ENCODE data around the gene PLXNA4. TPM values are rescaled to one million over a fixed set of nuclear protein-coding genes. Genes with fewer than 3 reads are reported as not detected.

Gene PLXNA4
- total RNA-seq, 1 donor from 2014 or later: 3.3 TPM

- H3K9me3 ChIP-seq (ENCODE audit: insufficient read depth, low read depth, low read length): no peaks in the 10 kb centered on the region
- no peak for FAIRE-seq
- no peak overlapping the region for H3K27ac ChIP-seq (ENCODE audit: low read depth, low read length)
- Mint-ChIP-seq H3K27me3 (ENCODE audit: low read depth, unreplicated experiment) (peaks cover 50% of the 10 kb centered on the region), H3K4me3 (ENCODE audit: unreplicated experiment) (no peak overlapping the region), H3K9me3 (ENCODE audit: unreplicated experiment) (peaks cover 4% of the 10 kb centered on the region), H3K27ac (ENCODE audit: unreplicated experiment) (no peak overlapping the region), H3K36me3 (ENCODE audit: low read depth, unreplicated experiment) (peaks cover 9% of the 10 kb centered on the region), H3K4me1 (ENCODE audit: low read depth, unreplicated experiment) (no peaks in the 10 kb centered on the region)
- H3K9ac ChIP-seq (ENCODE audit: low read length): no peak overlapping the region
- TF ChIP-seq EZH2 (IDR thresholded peaks at IDR 0.05; ENCODE audit: insufficient read depth, low read length): no peak
- TF ChIP-seq CTCF (IDR thresholded peaks at IDR 0.05; ENCODE audit: insufficient read depth, low read depth, low read length): no peak
- H3K4me1 ChIP-seq (ENCODE audit: insufficient read depth, low read length): no peaks in the 10 kb centered on the region
- H3K36me3 ChIP-seq (ENCODE audit: insufficient read depth, low read length): no peaks in the 10 kb centered on the region
- no peaks in the 10 kb centered on the region for H3K27me3 ChIP-seq (ENCODE audit: insufficient read depth, low read length)
- no peak overlapping the region for H3K4me3 ChIP-seq (ENCODE audit: insufficient read depth, low read depth, low read length)
- no peaks in the 10 kb centered on the region for H3K79me2 ChIP-seq (ENCODE audit: insufficient read depth, low read length)
- no peak overlapping the region for H3K4me2 ChIP-seq (ENCODE audit: low read length)
- DNase-seq (ENCODE audit: low read depth): no peak
- no peak overlapping the region for H2AFZ ChIP-seq (ENCODE audit: low read depth, low read length)
- H4K20me1 ChIP-seq (ENCODE audit: insufficient read depth, low read length): no peaks in the 10 kb centered on the region
Observed at GRCh38 chr7:132226957-132227290, 349.3 kb downstream of the PLXNA4 start.

DNA sequence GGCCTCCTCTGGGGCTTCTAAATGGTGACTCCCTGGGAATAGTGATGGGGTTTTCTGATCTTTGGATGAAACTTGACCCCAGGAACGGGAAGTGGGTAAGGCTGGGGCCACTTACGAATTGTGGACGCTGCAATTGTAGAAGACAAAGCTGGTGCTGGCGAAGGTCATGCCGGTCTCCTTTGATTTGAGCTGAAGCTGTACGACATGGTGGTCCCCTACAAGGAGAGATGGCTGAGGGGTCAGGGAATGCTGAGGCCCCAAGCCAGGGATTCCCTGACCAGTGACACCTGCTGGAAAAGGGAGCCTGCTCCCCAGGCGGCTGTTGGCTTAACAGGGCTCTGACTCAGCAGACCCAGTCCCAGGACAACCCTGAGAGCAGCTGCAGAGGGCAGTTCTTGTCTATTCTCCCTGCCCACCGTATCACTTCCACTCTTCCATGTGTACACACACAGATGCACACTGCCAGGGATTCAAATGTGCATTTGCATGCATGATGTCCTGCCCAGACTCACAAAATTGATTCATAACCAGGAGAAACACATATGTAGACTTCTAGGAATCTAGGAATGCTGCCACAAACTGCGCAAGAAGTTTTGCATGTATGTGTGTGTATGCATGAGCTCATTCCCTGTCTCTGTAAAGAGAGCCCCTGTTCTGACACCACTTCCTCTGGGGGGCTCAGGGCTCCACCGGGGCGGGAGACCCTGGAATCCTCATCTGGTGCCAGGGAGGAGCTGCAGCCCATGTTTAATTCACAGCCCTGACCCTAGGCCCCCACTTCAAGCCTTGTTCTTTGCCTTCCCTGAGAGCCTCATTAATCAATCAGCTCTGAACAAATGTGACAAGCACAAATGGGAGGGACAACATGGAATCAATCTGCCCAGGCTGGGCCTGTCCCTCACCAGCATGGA is 350.0 kb downstream of the PLXNA4 start:
- Histone ChIP-seq H3K27ac (ENCODE audit: low read depth, low read length) (no peak overlapping the region), H3K9me3 (ENCODE audit: insufficient read depth, low read depth, low read length) (no peaks in the 10 kb centered on the region), H3K4me1 (ENCODE audit: insufficient read depth, low read length) (no peaks in the 10 kb centered on the region), H3K9ac (ENCODE audit: low read length) (no peak overlapping the region), H3K4me2 (ENCODE audit: low read length) (no peak overlapping the region), H3K27me3 (ENCODE audit: insufficient read depth, low read length) (no peaks in the 10 kb centered on the region), H4K20me1 (ENCODE audit: insufficient read depth, low read length) (no peaks in the 10 kb centered on the region), H3K79me2 (ENCODE audit: insufficient read depth, low read length) (no peaks in the 10 kb centered on the region), H2AFZ (ENCODE audit: low read depth, low read length) (no peak overlapping the region), H3K4me3 (ENCODE audit: insufficient read depth, low read depth, low read length) (no peak overlapping the region), H3K36me3 (ENCODE audit: insufficient read depth, low read length) (no peaks in the 10 kb centered on the region)
- DNase-seq (ENCODE audit: low read depth): no peak
- TF ChIP-seq CTCF (IDR thresholded peaks at IDR 0.05; ENCODE audit: insufficient read depth, low read depth, low read length) (no peak), EZH2 (IDR thresholded peaks at IDR 0.05; ENCODE audit: insufficient read depth, low read length) (no peak)
- H3K27me3 Mint-ChIP-seq (ENCODE audit: low read depth, unreplicated experiment): peaks cover 50% of the 10 kb centered on the region
- peaks cover 9% of the 10 kb centered on the region for H3K36me3 Mint-ChIP-seq (ENCODE audit: low read depth, unreplicated experiment)
- FAIRE-seq: no peak
- no peak overlapping the region for H3K4me3 Mint-ChIP-seq (ENCODE audit: unreplicated experiment)
- H3K4me1 Mint-ChIP-seq (ENCODE audit: low read depth, unreplicated experiment): no peaks in the 10 kb centered on the region
- peaks cover 4% of the 10 kb centered on the region for H3K9me3 Mint-ChIP-seq (ENCODE audit: unreplicated experiment)
- H3K27ac Mint-ChIP-seq (ENCODE audit: unreplicated experiment): no peak overlapping the region

Measured in astrocyte (in vitro differentiated cells and primary cell).